Measurements from ENCODE around the gene CD47.

Gene CD47

DNA sequence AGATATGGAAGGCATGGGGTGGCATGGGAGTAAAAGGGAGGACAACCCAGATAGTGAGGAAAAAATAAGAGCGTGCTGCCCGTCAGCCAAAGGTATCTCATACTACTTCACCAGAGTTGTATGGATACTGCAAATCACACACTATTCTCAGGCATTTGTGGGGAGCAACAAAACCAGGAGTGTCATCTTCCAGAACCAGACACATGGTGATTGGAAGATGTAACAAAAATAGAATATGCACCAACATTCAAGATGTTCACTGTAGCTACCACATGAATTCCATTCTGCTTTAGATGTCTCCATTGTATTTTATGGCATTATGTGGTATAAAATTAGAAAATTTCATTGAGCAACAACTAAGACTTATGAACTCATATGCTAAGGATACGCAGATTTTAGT is 34.9 kb downstream of the CD47 start:
- Histone ChIP-seq H3K4me2 (ENCODE audit: insufficient read depth, low read length) (no peak overlapping the region), H3K27ac (ENCODE audit: low read length) (no peak overlapping the region), H3K27me3 (ENCODE audit: insufficient read depth, low read length, poor library complexity) (no peaks in the 10 kb centered on the region), H3K9me3 (ENCODE audit: insufficient read depth, low read length, severe bottlenecking) (no peaks in the 10 kb centered on the region), H3K4me3 (ENCODE audit: low read depth in 1 of 2, low read length in 2 of 2) (no peak overlapping the region), H3K9ac (ENCODE audit: low read depth, low read length) (no peak overlapping the region), H2AFZ (ENCODE audit: low read depth, low read length) (no peak overlapping the region), H3K36me3 (ENCODE audit: insufficient read depth, low read length) (peaks cover 93% of the 10 kb centered on the region), H3K79me2 (ENCODE audit: insufficient read depth, low read length) (peaks cover 17% of the 10 kb centered on the region), H3K4me1 (ENCODE audit: insufficient read depth, low read length) (no peaks in the 10 kb centered on the region), H4K20me1 (ENCODE audit: insufficient read depth, low read length) (no peaks in the 10 kb centered on the region)
- TF ChIP-seq, protein P1, sequence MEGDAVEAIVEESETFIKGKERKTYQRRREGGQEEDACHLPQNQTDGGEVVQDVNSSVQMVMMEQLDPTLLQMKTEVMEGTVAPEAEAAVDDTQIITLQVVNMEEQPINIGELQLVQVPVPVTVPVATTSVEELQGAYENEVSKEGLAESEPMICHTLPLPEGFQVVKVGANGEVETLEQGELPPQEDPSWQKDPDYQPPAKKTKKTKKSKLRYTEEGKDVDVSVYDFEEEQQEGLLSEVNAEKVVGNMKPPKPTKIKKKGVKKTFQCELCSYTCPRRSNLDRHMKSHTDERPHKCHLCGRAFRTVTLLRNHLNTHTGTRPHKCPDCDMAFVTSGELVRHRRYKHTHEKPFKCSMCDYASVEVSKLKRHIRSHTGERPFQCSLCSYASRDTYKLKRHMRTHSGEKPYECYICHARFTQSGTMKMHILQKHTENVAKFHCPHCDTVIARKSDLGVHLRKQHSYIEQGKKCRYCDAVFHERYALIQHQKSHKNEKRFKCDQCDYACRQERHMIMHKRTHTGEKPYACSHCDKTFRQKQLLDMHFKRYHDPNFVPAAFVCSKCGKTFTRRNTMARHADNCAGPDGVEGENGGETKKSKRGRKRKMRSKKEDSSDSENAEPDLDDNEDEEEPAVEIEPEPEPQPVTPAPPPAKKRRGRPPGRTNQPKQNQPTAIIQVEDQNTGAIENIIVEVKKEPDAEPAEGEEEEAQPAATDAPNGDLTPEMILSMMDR (IDR thresholded peaks at IDR 0.05; ENCODE audit: borderline replicate concordance, extremely low read depth, low read length, poor library complexity, severe bottlenecking), result no peak
- no peak for TF ChIP-seq EZH2 (IDR thresholded peaks at IDR 0.05; ENCODE audit: borderline replicate concordance, low read depth, low read length, severe bottlenecking)
- ATAC-seq (ENCODE audit: insufficient read depth, low read depth) (no peak), DNase-seq (no peak)

DNA sequence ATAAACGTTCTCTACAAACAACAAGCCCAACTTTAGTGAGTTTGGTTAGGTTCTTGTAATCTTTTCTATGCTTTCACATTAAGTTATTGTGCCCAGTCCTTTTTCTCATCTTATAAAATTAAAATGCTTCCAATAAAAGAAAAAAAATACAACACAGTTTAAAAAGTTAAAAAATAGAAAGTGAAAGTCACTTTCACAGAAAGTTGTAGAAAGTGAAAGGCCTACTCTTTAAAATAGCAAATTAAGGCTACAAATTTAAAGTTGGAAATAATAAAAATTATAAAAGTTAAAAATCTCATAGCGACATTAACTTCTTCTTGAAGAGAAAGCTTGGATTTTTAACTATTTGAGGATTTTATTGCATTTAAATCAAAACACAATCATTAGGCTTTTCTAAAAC is 35.9 kb downstream of the CD47 start:
- H3K36me3 ChIP-seq (ENCODE audit: insufficient read depth, low read length), result peaks cover 90% of the 10 kb centered on the region
- H3K4me1 ChIP-seq (ENCODE audit: insufficient read depth, low read length), result no peaks in the 10 kb centered on the region
- no peak overlapping the region for H3K9ac ChIP-seq (ENCODE audit: low read depth, low read length)
- ATAC-seq (ENCODE audit: insufficient read depth, low read depth), result no peak
- no peak overlapping the region for H2AFZ ChIP-seq (ENCODE audit: low read depth, low read length)
- no peaks in the 10 kb centered on the region for H3K9me3 ChIP-seq (ENCODE audit: insufficient read depth, low read length, severe bottlenecking)
- TF ChIP-seq, protein P1 (IDR thresholded peaks at IDR 0.05; ENCODE audit: borderline replicate concordance, extremely low read depth, low read length, poor library complexity, severe bottlenecking), result no peak
- TF ChIP-seq EZH2 (IDR thresholded peaks at IDR 0.05; ENCODE audit: borderline replicate concordance, low read depth, low read length, severe bottlenecking), result no peak
- H4K20me1 ChIP-seq (ENCODE audit: insufficient read depth, low read length), result no peaks in the 10 kb centered on the region
- no peaks in the 10 kb centered on the region for H3K27me3 ChIP-seq (ENCODE audit: insufficient read depth, low read length, poor library complexity)
- H3K27ac ChIP-seq (ENCODE audit: low read length), result no peak overlapping the region
- peaks cover 14% of the 10 kb centered on the region for H3K79me2 ChIP-seq (ENCODE audit: insufficient read depth, low read length)
- H3K4me3 ChIP-seq (ENCODE audit: low read depth in 1 of 2, low read length in 2 of 2), result no peak overlapping the region
- H3K4me2 ChIP-seq (ENCODE audit: insufficient read depth, low read length), result no peak overlapping the region
- DNase-seq, result no peak

DNA sequence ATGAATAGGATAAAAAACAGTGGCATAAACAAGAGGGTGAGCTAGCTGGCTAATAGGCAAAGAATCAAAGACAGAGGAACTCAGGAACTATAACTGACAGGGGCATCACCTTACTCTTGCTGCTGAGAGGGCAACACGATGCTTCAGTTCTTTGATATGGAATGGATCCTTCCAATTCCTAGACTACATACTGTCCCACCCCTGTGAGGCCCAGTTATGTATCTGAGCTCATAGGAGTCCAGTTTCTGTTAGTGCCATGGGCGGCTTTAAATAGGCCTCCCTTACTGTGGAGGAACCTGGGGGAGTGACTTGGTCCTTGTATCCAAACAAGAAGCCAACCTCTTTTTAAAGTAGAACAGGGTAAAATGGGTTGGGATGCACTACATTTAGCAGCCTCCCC is 37.3 kb downstream of the CD47 start:
- no peaks in the 10 kb centered on the region for H3K27me3 ChIP-seq (ENCODE audit: insufficient read depth, low read length, poor library complexity)
- H3K4me1 ChIP-seq (ENCODE audit: insufficient read depth, low read length), result no peaks in the 10 kb centered on the region
- no peak overlapping the region for H3K9ac ChIP-seq (ENCODE audit: low read depth, low read length)
- no peaks in the 10 kb centered on the region for H4K20me1 ChIP-seq (ENCODE audit: insufficient read depth, low read length)
- H3K9me3 ChIP-seq (ENCODE audit: insufficient read depth, low read length, severe bottlenecking), result no peaks in the 10 kb centered on the region
- H3K27ac ChIP-seq (ENCODE audit: low read length), result no peak overlapping the region
- no peak overlapping the region for H3K4me2 ChIP-seq (ENCODE audit: insufficient read depth, low read length)
- H3K4me3 ChIP-seq (ENCODE audit: low read depth in 1 of 2, low read length in 2 of 2), result no peak overlapping the region
- ATAC-seq (ENCODE audit: insufficient read depth, low read depth), result no peak
- no peak for DNase-seq
- H2AFZ ChIP-seq (ENCODE audit: low read depth, low read length), result no peak overlapping the region
- peaks cover 84% of the 10 kb centered on the region for H3K36me3 ChIP-seq (ENCODE audit: insufficient read depth, low read length)
- TF ChIP-seq, protein P1 (IDR thresholded peaks at IDR 0.05; ENCODE audit: borderline replicate concordance, extremely low read depth, low read length, poor library complexity, severe bottlenecking), result no peak
- TF ChIP-seq EZH2 (IDR thresholded peaks at IDR 0.05; ENCODE audit: borderline replicate concordance, low read depth, low read length, severe bottlenecking), result no peak
- H3K79me2 ChIP-seq (ENCODE audit: insufficient read depth, low read length), result peaks cover 14% of the 10 kb centered on the region

DNA sequence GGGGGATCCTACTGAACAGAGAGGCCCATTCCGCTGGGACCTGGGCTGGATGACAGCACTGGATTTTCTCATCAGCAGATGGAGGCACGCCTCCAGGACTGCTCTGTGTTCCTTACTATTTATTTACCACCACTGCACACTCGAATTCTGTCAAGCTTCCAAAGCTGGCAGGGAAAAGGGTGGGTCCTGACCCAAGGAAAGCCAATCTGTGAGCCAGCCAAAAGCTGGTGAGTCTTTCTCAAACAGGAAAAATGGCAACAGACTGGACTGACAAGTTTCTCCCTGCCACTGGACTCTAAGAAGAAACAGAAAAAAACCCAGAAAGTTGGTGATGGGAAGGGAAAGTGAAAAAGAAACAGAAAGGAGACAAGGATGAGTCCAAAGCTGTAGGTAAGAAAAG is 37.8 kb downstream of the CD47 start:
- H3K36me3 ChIP-seq (ENCODE audit: insufficient read depth, low read length), result peaks cover 80% of the 10 kb centered on the region
- DNase-seq (no peak), ATAC-seq (ENCODE audit: insufficient read depth, low read depth) (no peak)
- TF ChIP-seq EZH2 (IDR thresholded peaks at IDR 0.05; ENCODE audit: borderline replicate concordance, low read depth, low read length, severe bottlenecking), result no peak
- TF ChIP-seq, protein P1 (IDR thresholded peaks at IDR 0.05; ENCODE audit: borderline replicate concordance, extremely low read depth, low read length, poor library complexity, severe bottlenecking), result no peak
- H3K4me3 ChIP-seq (ENCODE audit: low read depth in 1 of 2, low read length in 2 of 2), result no peak overlapping the region
- no peaks in the 10 kb centered on the region for H3K4me1 ChIP-seq (ENCODE audit: insufficient read depth, low read length)
- no peaks in the 10 kb centered on the region for H3K27me3 ChIP-seq (ENCODE audit: insufficient read depth, low read length, poor library complexity)
- no peak overlapping the region for H3K9ac ChIP-seq (ENCODE audit: low read depth, low read length)
- H3K27ac ChIP-seq (ENCODE audit: low read length), result no peak overlapping the region
- H4K20me1 ChIP-seq (ENCODE audit: insufficient read depth, low read length), result no peaks in the 10 kb centered on the region
- H3K4me2 ChIP-seq (ENCODE audit: insufficient read depth, low read length), result no peak overlapping the region
- peaks cover 14% of the 10 kb centered on the region for H3K79me2 ChIP-seq (ENCODE audit: insufficient read depth, low read length)
- no peaks in the 10 kb centered on the region for H3K9me3 ChIP-seq (ENCODE audit: insufficient read depth, low read length, severe bottlenecking)
- H2AFZ ChIP-seq (ENCODE audit: low read depth, low read length), result no peak overlapping the region

Measured in DND-41 (cell line).